GM12878 (cell line): ENCODE measurements around the gene P2RX4. TPM values are rescaled to one million over a fixed set of nuclear protein-coding genes. Genes with fewer than 3 reads are reported as not detected.
A peak's percentile ranks its signal among the peaks of the same experiment; 100 is the strongest.

Source experiments
- ATAC-seq: fragments of 200-7000 bp; cut with Tn5 transposase; 3 replicates; pipeline ENCODE4 v1.9.1; 2020; ENCODE audit warnings: mild to moderate bottlenecking, moderate library complexity
- BruUV-seq: library from RNA; stranded (reverse); fragments of 400-500 nt; replicated peaks from 2 replicates; lab custom pipeline; 2021; lab: Mats Ljungman, UMichigan
- CTCF ChIA-PET: fragments of 300-600 bp; sonication (Branson Sonifier 250); formaldehyde crosslinking; extraction: SDS; loops from one replicate; lab custom pipeline; 2021; ENCODE audit warnings: inconsistent platforms; lab: Yijun Ruan, JAX
- POLR2A ChIA-PET: fragments of 350-600 bp; formaldehyde crosslinking; extraction: SDS; loops from one replicate; lab custom pipeline; 2021; ENCODE audit warnings: inconsistent platforms; lab: Charles Lee
- RAD21 ChIA-PET: fragments of 300-600 bp; sonication (Branson Sonifier 250); formaldehyde crosslinking; loops from one replicate; lab custom pipeline; 2023; ENCODE audit warnings: antibody characterized with exemption; ENCODE audit not compliant: unreplicated experiment; lab: Charles Lee
- SMC1A ChIA-PET: fragments of 300-600 bp; sonication (Branson Sonifier 250); formaldehyde crosslinking; loops from one replicate; lab custom pipeline; 2023; ENCODE audit not compliant: unreplicated experiment, uncharacterized antibody; lab: Charles Lee
- DNase-seq: peaks from one replicate; pipeline ENCODE4 v3.0.0-alpha.2; 2011; ENCODE audit warnings: low read depth, low spot score
- FAIRE-seq: peaks from 3 replicates; lab custom pipeline; 2011; peaks lifted over from hg19 to GRCh38; lab: Jason Lieb, UNC
- H2AFZ ChIP-seq: 2 replicates; pipeline ENCODE4 v1.6.0; 2011; ENCODE audit warnings: low read depth, low read length, control low read depth; ENCODE audit not compliant: control insufficient read depth
- H3K27ac ChIP-seq: 2 replicates; pipeline ENCODE4 v1.5.1; 2011; ENCODE audit warnings: control low read depth; ENCODE audit not compliant: control insufficient read depth, insufficient read depth
- H3K27me3 ChIP-seq, 2 experiments: replicated peaks in 1 of 2; 2 replicates each; pipeline versions ENCODE4 v1.6.0 to v1.6.1; 2011; ENCODE audit warnings: low read length in 1 of 2; ENCODE audit not compliant: control insufficient read depth in 2 of 2, insufficient read depth in 2 of 2
- H3K36me3 ChIP-seq, 2 experiments: 2 replicates each; pipeline ENCODE4 v1.5.1; 2011; ENCODE audit warnings: low read length in 1 of 2; ENCODE audit not compliant: control insufficient read depth in 2 of 2, insufficient read depth in 2 of 2
- H3K4me1 ChIP-seq: 2 replicates; pipeline ENCODE4 v1.6.1; 2011; ENCODE audit warnings: mild to moderate bottlenecking, low read length, moderate library complexity, mixed read lengths; ENCODE audit not compliant: control insufficient read depth, insufficient read depth
- H3K4me2 ChIP-seq: 2 replicates; pipeline ENCODE4 v1.6.0; 2011; ENCODE audit warnings: control low read depth; ENCODE audit not compliant: control insufficient read depth, insufficient read depth
- H3K4me3 ChIP-seq: fragments of 200-600 bp; sonication (generic); 2 replicates; pipeline ENCODE4 v1.5.1; 2016
- H3K79me2 ChIP-seq: 2 replicates; pipeline ENCODE4 v1.6.0; 2011; ENCODE audit warnings: low read length; ENCODE audit not compliant: control insufficient read depth, insufficient read depth
- H3K9ac ChIP-seq: 2 replicates; pipeline ENCODE4 v1.8.0; 2011; ENCODE audit warnings: low read length, control low read depth, mixed read lengths; ENCODE audit not compliant: control insufficient read depth, insufficient read depth
- H3K9me3 ChIP-seq: replicated peaks from 3 replicates; pipeline ENCODE4 v1.5.1; 2011; ENCODE audit warnings: mild to moderate bottlenecking, low read length; ENCODE audit not compliant: control insufficient read depth, insufficient read depth
- H4K20me1 ChIP-seq: 2 replicates; pipeline ENCODE4 v1.6.0; 2011; ENCODE audit not compliant: control insufficient read depth, insufficient read depth
- EED ChIP-seq: sonication (generic); IDR thresholded peaks from 2 replicates; pipeline ENCODE4 v1.6.1; 2016; ENCODE audit warnings: antibody characterized with exemption, low read depth
- IKZF1 ChIP-seq: fragments of 450-650 bp; conservative IDR thresholded peaks from 2 replicates; pipeline ENCODE4 v1.6.1; 2017; ENCODE audit warnings: antibody characterized with exemption, mild to moderate bottlenecking
- IKZF2 ChIP-seq, 2 experiments: fragments of 450-650 bp; IDR thresholded peaks; 2 replicates each; pipeline ENCODE4 v1.6.1; 2017; ENCODE audit warnings: mild to moderate bottlenecking in 2 of 2, moderate library complexity in 2 of 2
- JUNB ChIP-seq: IDR thresholded peaks from 2 replicates; pipeline ENCODE4 v1.6.1; 2016; ENCODE audit warnings: antibody characterized with exemption, mild to moderate bottlenecking
- NR2C2 ChIP-seq: IDR thresholded peaks from 2 replicates; pipeline ENCODE4 v1.6.1; 2011; ENCODE audit warnings: borderline replicate concordance, low read depth; ENCODE audit not compliant: control insufficient read depth, insufficient read length
- POLR2A ChIP-seq: IDR thresholded peaks from 2 replicates; pipeline ENCODE4 v1.6.1; 2011; ENCODE audit warnings: low read depth, mild to moderate bottlenecking, low read length
- RFX5 ChIP-seq: IDR thresholded peaks from 2 replicates; pipeline ENCODE4 v1.6.1; 2011; ENCODE audit warnings: low read depth, low read length, improper control_type of control experiment
- ZBED1 ChIP-seq: IDR thresholded peaks from 2 replicates; pipeline ENCODE4 v1.6.1; 2016; ENCODE audit warnings: borderline replicate concordance
- WGBS: methylation state at CpG from one replicate; pipeline ENCODE4 v1.1.6; 2016; ENCODE audit warnings: low lambda C conversion rate; ENCODE audit not compliant: insufficient replicate concordance, insufficient coverage; ENCODE audit errors: missing lambda C conversion rate; 5-methylcytosine and 5-hydroxymethylcytosine counted together
- in situ Hi-C: fragments of 300-500 bp; cut with MboI; formaldehyde crosslinking; loops from 9 replicates; pipeline ENCODE4 v1.14.3; 2018; ENCODE audit warnings: mixed read lengths
- intact Hi-C: fragments of 100-400 bp; cut with micrococcal nuclease; formaldehyde crosslinking; loops from one replicate; pipeline ENCODE4 v1.14.2; 2022; ENCODE audit not compliant: unreplicated experiment
- polyA plus RNA-seq, 11 experiments: library from polyadenylated mRNA; depleted of rRNA in 4 of 11; unstranded in 6 of 11; stranded (reverse) in 5 of 11; fragments of >200 nt; fragmentation: Nextera tagmentation in 4 of 11; fragmentation: Illumina TruSeq in 1 of 11; extraction: Ambion mirVana in 4 of 11; extraction: Trizol in 1 of 11; gene quantifications; 1 replicate in 1 of 11; 2 replicates in 10 of 11; pipeline versions ENCODE4 v1.2.1 to v1.2.3, GENCODE V29; 2011 to 2016; ENCODE audit warnings: inconsistent platforms in 2 of 11, missing spikeins in 2 of 11, low read depth in 1 of 11
- total RNA-seq, 4 experiments: library from RNA; depleted of rRNA in 3 of 4; stranded (reverse); fragments of >200 nt in 3 of 4; fragmentation: Illumina TruSeq in 1 of 4; extraction: Trizol in 1 of 4; gene quantifications; 2 replicates each; pipeline versions ENCODE4 v1.2.1 to v1.2.3, GENCODE V29; 2013 to 2021

The P2RX4 gene
- total and polyA plus RNA-seq, 10 of the 15 experiments (the other 5 are each of a cell fraction or from before 2014, with no cell fraction given), result 9.0 to 43.4 (median 20.5) TPM

GRCh38 chr12:121190523-121191031 lies 19.4 kb upstream of the P2RX4 start:
- FAIRE-seq, result no peak
- ChIA-PET CTCF (interaction anchor here (1.0 kb wide), 1 partner anchor 16 kb away, joined by 4 read pairs; no protein-coding TSS in a partner anchor), RAD21 (interaction anchor here (1.0 to 1.2 kb wide), 3 partner anchors 11 to 67 kb away, joined by 3 read pairs; partner anchors contain the start of gene P2RX7), SMC1A (no interaction called here)
- no peak overlapping the region for H2AFZ ChIP-seq
- H3K27me3 ChIP-seq, result no peaks in the 10 kb centered on the region
- DNase-seq, result no peak
- no peak overlapping the region for H3K9ac ChIP-seq
- no peak overlapping the region for H3K27ac ChIP-seq
- in situ Hi-C loops (no loop called here), intact Hi-C loops (no loop called here)
- H3K36me3 ChIP-seq, result no peaks in the 10 kb centered on the region
- no peak overlapping the region for H3K4me2 ChIP-seq
- ATAC-seq, result peak; percentile 65
- H3K9me3 ChIP-seq, result no peaks in the 10 kb centered on the region; the same call in 1 of the 3 replicates
- H3K4me1 ChIP-seq, result peaks cover 5% of the 10 kb centered on the region
- no TSS peak for BruUV-seq
- no peak overlapping the region for H3K4me3 ChIP-seq
- TF ChIP-seq IKZF2 (IDR thresholded peaks at IDR 0.05) (peak in 1 of 2 experiments; percentile 52; a peak in 2 of 4 replicates), EED (0 out of 2 replicates have a peak, but pooled peaks have one; percentile 23), JUNB (peak; percentile 16; the same call in 1 of the 2 replicates), NR2C2 (no peak), IKZF1 (0 out of 2 replicates have a peak, but pooled peaks have one; percentile 25), POLR2A (no peak), ZBED1 (no peak), RFX5 (no peak)
- TF ChIP-seq, all 136 proteins: peak for 4
- H3K79me2 ChIP-seq, result no peaks in the 10 kb centered on the region
- WGBS, result 50% methylated on average over 2 of the region's 2 CpGs
- POLR2A ChIA-PET, result interaction anchor here (1.4 kb wide), 1 partner anchor 96 kb away, joined by 4 read pairs; no protein-coding TSS in a partner anchor
- no peaks in the 10 kb centered on the region for H4K20me1 ChIP-seq
